ENCODE results near the gene HOXA3.

Gene HOXA3

GRCh38 chr7:27141923-27142579 lies 10.3 kb downstream of the HOXA3 start:
- DNase-seq, result no peak

DNA sequence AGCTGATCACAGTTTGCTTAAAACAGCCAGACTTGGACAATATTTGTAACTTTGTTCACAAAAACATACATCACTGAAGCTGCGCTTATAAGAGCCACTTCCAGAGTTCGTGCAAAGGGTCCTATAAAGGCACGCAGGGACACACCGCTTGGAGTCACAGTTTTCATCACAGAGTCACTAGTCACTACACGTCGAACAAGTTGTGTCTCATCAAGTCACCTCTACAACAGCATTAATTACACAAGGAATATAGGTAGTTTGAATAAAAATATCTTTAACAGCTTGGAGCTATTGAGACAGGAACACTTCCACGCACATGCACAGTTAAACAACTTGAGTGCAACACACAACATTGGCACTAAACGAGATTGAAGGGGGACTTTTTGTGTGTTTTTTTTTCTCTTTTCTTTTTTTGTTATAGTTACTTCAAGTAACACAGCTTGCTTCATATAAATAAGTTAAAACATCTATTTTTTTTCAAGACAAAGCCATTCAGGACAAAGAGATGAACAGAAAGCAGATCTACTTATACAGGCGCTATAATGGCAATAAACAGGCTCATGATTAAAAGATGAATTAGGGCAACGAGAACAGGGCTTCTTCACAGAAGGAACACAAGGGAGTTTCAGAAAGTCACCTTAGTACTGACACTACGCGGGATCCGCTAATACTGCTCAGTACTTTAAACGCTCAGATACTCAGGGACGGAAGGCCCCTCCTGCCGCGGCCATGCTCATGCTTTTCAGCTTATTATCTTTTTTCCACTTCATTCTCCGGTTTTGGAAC lies 11.1 kb downstream of the HOXA3 start:
- no peak for DNase-seq

- no peak for DNase-seq
Measured at GRCh38 chr7:27140126-27140857, 12.1 kb downstream of the HOXA3 start.

GRCh38 chr7:27139334-27140125 lies 12.9 kb downstream of the HOXA3 start:
- no peak for DNase-seq

DNA sequence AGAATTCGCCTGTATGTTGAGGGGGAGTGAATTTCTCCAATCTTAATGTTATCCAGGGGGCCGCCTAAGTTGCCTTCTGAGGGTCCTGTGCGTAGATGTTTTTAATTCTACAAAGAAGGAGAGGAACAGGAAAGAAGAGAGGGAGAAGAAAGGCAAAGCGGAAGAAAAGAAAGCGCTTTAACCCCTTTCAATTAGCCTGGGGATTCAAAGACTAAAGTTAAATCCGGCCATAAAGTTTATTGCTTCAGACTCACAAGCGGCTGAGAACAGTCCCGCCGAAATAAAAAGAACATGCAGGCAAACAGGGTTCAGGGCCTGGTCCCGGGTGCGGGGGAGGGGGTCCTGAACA lies 13.4 kb downstream of the HOXA3 start:
- no peak for DNase-seq

DNA sequence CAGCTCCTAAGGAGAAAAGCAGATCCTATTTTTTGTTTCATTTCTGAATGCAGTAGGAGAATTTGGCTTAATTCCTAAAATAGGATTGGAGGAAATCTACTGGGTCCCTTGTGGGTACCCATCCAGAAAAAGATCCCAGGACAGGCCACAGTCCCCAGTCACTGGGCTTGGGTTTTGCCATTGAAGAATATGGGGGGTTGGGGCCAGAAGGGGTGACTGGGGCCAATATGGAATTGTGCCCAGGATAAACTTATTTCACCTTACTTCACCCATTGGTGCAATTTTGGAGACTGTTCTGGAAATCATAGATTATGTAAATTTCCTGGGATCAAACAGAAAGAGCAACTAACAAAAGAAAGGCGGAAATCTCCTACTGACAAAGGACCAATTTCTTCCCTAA lies 13.9 kb downstream of the HOXA3 start:
- DNase-seq, result no peak

DNA sequence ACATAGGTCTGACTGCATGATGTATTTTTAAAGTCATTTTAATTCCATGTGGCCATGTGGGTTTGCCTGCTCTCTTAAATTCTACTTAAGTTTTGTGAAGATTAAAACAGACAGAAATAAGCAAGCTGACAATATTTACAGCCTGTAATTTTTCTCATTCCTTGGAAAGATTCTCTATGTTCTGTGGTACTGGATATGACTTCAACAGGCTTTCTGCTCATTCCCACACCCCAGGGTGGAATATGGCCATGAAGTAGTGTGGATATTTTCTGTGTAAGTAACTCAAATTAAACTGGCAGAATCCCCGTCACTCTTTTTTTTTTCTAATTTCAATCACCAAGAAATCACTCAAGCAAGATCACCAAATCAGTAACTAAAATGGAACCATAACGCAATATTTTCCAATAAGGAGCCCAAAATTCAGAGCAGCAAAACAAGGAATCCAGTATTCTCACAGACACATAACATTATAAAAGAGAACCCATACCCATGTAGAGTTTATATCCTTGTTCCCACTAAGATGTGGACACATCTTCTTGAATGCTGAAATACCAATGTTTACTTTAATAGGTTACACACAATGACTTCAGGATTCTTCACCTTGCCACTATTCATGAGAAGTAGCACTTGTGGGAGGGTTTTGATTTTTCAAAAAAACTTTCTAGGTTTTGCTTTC lies 14.6 kb downstream of the HOXA3 start:
- DNase-seq, result no peak

DNA sequence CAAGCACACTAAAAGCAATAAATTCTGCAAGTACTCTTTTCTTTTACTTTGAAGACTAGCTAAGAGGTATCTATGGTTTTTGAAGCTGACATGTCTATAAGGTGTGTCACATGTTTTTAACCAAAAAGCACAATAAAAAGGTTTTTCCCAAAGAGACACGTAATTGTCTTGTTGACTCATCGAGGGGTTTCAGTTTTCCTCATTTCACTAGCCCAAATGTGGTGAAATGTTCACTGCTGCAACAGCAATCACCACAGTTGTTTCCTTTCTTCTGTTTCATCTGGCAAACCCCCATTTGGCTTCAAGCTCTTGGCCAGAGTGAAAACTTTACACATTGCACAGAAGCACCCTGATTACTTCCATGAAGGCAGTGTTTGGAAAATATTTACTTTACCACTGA lies 18.0 kb downstream of the HOXA3 start:
- no peak for DNase-seq

DNA sequence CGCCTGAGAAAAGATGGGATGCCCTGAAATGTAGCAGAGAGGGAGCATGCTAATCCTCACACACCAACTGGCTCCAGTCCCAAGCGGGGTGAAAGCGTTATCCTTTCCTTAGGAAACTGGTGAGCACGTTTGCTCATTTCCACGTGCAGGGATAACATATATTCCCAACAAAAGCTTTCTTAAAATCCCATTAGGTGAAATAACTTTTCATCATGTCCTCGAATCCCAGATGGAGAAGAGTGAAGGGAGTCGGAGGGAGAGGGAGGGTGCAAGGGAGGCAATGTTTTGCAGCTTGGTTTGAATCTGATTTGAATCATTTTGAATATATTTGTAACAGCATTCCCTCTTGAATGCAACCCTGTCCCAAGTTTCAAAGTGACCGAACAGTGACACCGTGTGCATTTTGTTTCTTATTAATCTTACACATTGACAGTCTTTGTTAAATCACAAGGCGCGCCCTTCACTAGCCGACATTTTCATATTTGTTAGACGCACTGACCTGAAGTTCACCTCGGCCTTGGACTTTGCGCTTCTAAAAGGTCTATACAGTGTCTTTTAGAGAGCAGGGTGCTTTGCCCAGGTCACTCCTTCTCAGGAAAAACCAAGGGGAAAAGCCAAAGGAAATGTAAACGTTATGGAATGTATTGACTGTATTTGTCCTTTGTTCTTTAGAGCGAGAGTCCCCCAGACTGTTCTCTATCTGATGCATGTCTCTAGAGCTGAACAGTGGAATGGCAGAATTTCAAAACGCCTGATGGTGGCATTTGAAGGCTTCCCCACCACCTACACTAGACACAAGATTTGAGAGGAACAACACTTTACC lies 18.8 kb downstream of the HOXA3 start:
- DNase-seq, result no peak

GRCh38 chr7:27132978-27133377 lies 19.4 kb downstream of the HOXA3 start:
- no peak for DNase-seq

GRCh38 chr7:27132214-27132613 lies 20.2 kb downstream of the HOXA3 start:
- DNase-seq, result no peak

DNA sequence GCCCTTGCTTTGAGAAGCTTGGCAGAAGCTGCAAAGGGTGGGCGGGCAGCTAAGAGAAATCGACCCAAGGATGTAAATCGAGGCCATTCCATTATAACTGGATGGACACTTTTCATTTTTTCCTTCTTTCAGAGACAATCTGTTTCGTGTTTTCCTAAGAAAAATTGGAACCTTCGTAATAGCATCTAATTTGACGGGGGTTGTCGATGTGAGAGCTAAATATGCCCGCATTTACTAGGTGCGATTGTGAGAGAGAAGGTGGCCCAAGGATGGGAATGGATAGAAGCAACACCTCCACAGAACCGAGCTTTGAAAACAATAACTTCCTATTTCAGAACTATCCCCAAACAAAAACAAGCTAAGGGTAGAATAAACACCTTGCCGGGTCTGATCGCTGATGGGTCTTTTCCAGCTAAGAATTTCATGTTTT lies 21.0 kb downstream of the HOXA3 start:
- no peak for DNase-seq

DNA sequence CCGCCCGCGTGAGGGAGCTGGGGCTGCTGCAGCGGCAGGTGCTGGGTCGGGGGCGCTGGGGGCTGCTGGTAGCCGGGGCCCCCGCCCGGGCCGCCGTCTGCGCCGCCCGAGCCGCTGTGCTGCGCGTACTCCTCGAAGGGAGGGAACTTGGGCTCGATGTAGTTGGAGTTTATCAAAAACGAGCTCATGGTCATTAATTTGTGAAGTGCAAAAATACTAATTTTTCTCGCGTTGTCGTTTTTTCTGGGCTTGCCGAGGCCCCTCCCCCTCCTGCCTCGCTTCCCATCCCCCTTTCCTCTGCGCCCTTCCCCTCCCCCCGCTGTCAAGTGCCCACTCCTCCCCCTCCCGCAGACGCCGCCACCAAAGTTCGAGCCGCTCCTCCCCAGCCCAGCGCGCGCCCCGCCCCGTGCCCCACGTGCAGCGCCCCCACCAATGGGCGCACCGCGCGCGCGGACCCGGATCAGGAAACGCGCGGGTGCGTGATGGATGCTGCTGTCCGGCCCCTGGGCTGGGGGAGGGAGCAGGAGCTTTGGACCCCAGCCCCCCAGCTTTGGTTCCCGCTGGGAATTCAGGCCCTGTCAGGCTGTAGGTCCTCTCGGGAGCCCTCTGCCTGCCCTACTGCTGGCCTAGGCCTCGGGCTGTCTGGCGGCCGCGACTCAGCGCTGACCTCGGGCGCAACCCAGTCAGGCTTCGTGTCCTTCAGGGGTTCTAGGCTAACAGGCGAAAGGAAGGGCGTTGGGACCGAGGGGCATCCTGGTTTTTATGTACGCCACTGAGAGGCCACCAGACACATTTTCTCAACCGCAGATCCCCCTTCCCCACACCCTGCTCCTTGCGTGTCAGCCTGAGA lies 21.6 kb downstream of the HOXA3 start, which contains the start of gene HOXA4:
Gene HOXA4, minus strand, starts transcription at position 218 of the 850 bp plus-strand sequence. Its CDS starts 24 bp downstream, at position 194.
- DNase-seq, result peak; percentile 76

GRCh38 chr7:27129729-27130539 lies 22.4 kb downstream of the HOXA3 start:
- no peak for DNase-seq

DNA sequence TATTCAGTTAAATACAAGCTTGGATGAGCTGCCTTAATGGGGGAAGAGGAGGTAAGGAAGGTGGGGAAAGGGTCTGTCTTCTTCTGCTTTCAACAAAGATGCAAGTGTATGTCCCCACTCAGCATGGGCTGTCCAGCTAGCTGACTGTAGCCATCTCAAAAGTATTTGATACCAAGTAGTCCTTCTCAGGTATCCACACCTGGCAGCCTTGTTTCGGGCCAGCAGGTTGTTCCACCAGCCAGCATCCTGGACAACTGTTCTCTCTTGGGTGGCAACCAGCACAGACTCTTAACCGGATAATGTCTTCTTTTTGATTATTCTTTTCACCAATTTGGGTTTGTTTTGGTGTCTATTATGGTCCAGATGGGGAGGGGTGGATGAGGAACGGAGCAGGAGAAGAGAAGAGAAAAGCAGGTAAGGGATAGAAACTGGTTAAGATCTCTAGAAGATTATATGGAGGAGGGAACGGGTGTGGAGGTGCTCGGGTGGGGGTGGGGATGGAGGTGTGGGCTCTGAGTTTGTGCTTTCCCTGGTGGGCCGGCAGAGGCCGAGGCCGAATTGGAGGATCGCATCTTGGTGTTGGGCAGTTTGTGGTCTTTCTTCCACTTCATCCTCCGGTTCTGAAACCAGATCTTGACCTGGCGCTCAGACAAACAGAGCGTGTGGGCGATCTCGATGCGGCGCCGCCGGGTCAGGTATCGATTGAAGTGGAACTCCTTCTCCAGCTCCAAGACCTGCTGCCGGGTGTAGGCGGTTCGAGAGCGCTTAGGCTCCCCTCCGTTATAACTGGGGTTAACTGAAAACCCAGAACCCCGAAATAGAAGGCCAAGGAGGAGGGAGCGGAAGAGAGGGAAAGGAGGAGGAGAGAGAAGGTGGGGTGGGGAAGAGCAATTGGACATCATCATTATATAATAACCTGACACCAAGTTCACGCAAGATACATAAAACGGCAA lies 23.3 kb downstream of the HOXA3 start:
- DNase-seq, result no peak

- DNase-seq, result no peak
Measured at GRCh38 chr7:27128034-27128433, 24.3 kb downstream of the HOXA3 start.

- DNase-seq, result no peak
Measured at GRCh38 chr7:27126596-27127327, 25.6 kb downstream of the HOXA3 start.

DNA sequence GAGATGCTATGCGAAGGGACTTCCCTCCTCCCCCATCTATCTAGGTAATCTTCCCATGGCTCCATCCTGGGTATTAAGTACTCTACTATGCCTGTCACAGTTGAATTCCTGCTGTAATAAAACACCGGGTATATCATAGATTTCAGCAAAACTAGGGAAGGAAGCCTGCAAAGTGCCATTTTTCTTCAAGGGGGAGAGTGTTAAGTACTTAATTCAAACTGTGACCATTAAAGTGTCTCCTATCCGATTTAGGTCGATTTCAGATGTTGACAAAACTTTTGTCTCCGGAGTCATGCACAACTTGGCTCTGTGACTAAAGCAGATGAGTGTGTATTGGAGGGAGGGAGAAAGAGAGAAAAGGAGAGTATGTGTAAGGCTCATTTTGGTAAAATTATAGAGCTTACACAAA lies 26.4 kb downstream of the HOXA3 start:
- DNase-seq, result no peak

Measured in activated CD4-positive, alpha-beta T cell treated with anti-CD3 and anti-CD28 coated beads, Interleukin-2, amount 50 U/mL, for 1 hour (primary cell).